NCI-H1092 treated with DMSO at 0.1 percent for 48 hours (cell line): ENCODE measurements around the gene UNC13A.

ENCODE experiments used
- DNase-seq: peaks from one replicate; lab custom pipeline; 2025; lab: John Stamatoyannopoulos, UW

The UNC13A gene

DNA sequence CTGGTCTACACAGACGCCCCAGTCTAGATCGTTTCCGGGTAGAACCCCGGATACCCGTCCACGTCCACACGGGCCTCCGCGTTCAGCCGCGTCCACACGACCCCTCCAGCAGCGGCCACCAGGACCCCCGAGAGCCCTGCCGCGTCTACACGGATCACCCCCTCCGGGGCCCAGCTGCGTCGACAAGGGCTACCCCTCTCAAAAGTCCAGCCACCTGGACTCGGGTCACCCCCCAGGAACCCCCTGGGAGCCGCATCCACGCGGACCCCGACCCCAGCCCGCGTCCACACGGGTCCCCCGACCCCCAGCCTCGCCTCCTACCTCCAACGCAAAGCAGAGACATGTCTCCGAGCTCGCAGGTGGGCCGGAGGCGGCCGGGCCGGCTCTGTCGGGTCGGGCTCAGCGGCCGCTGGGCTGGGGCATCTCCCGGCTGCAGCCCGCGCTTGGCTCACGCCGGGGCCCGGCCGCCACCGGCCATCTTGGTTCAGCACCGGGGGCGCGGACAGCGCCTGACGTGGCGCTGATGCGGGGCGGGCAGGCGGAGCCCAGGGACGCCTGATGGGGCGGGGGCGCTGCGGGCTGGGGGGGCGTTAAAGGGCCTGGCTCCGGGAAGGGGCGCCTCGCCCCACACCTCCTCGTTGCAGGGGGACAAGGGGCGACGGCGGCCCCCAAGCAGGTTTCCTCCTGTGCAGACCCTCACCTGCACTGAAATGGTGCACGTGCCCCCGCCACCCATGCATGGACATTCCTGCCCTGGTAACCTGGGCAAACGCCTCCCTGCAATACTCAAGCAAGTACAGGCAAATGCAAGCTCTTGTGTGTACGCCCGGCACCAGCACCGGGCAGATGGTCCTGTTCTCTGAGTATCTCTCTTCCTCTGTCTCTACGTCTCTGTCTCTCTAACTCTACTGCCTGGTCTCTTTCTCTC is at the start of gene UNC13A:
UNC13A (minus strand) TSS at position 498 of the 928 bp plus-strand sequence; CDS start at position 343, 155 bp downstream.
- peak; percentile 24 for DNase-seq

DNA sequence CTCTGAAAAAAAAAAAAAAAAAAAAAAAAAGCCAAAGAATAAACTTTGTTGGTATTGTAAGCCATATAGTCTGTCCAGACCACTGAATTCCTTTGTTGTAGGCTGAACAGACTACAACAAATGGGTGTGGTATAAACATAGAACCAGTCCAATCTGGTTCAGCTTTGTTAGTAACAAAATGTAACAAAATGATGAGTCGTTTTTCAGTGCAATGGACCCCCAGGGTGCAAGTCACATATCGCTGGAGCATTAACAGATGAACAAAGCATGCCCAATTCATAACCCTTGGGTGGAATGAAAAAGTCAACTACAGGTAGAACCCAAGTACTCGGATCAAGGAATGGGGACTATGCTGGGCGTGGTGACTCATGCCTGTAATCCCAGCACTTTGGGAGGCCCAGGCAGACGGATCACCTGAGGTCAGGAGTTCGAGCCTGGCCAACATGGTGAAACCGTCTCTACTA is 49.6 kb upstream of the UNC13A start:
- no peak for DNase-seq

DNA sequence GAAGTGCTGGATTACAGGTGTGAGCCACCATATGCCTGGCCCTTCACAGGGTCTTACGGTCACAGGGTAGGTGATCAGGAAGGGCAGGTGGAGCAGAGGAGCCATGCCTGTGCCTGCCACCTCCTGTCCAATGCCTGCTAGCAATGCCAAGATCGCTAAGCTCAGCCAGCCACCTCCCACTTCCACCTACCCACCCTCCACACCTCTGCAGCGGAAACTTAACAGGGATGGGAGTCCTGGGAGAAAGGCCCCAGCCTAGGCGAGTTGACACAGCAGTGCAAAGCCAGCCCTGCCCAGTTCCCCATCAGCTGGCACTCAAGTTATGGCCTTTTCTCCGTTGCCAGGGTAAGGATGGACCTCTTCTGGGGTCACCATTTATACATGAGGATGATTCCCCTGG is 47.3 kb upstream of the UNC13A start:
- no peak for DNase-seq

DNA sequence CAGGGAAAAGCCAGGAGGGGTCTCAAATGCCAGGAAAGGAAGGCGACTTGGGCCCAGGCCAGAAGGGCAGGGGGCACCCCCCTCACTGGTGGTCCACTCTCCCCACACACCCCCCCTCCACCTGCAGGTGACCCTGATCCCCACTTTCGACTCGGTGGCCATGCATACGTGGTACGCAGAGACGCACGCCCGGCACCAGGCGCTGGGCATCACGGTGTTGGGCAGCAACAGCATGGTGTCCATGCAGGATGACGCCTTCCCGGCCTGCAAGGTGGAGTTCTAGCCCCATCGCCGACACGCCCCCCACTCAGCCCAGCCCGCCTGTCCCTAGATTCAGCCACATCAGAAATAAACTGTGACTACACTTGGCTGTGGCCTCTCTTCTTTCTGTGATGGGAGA is 46.0 kb upstream of the UNC13A start:
- no peak for DNase-seq

DNA sequence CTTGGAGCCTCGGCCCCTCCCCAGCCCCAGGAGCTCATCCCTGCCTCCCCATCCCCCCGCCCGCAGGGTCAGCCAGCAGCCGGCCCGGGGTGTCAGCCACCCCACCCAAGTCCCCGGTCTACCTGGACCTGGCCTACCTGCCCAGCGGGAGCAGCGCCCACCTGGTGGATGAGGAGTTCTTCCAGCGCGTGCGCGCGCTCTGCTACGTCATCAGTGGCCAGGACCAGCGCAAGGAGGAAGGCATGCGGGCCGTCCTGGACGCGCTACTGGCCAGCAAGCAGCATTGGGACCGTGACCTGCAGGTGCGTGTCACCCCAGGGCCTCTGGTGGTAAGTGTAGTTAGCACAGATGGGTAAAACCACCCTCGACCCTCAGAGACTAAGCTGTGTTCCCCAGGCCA is 45.0 kb upstream of the UNC13A start:
- no peak for DNase-seq

DNA sequence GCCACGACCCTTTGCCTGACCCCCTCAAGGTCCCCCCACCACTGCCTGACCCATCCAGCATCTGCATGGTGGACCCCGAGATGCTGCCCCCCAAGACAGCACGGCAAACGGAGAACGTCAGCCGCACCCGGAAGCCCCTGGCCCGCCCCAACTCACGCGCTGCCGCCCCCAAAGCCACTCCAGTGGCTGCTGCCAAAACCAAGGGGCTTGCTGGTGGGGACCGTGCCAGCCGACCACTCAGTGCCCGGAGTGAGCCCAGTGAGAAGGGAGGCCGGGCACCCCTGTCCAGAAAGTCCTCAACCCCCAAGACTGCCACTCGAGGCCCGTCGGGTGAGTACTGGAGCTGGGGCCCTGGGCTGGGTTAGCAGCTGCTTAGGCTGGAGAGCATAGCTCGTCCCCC is 39.7 kb upstream of the UNC13A start:
- no peak for DNase-seq

DNA sequence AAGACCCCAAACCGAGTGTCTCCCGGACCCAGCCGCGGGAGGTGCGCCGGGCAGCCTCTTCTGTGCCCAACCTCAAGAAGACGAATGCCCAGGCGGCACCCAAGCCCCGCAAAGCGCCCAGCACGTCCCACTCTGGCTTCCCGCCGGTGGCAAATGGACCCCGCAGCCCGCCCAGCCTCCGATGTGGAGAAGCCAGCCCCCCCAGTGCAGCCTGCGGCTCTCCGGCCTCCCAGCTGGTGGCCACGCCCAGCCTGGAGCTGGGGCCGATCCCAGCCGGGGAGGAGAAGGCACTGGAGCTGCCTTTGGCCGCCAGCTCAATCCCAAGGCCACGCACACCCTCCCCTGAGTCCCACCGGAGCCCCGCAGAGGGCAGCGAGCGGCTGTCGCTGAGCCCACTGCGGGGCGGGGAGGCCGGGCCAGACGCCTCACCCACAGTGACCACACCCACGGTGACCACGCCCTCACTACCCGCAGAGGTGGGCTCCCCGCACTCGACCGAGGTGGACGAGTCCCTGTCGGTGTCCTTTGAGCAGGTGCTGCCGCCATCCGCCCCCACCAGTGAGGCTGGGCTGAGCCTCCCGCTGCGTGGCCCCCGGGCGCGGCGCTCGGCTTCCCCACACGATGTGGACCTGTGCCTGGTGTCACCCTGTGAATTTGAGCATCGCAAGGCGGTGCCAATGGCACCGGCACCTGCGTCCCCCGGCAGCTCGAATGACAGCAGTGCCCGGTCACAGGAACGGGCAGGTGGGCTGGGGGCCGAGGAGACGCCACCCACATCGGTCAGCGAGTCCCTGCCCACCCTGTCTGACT is 39.0 kb upstream of the UNC13A start:
- no peak for DNase-seq

DNA sequence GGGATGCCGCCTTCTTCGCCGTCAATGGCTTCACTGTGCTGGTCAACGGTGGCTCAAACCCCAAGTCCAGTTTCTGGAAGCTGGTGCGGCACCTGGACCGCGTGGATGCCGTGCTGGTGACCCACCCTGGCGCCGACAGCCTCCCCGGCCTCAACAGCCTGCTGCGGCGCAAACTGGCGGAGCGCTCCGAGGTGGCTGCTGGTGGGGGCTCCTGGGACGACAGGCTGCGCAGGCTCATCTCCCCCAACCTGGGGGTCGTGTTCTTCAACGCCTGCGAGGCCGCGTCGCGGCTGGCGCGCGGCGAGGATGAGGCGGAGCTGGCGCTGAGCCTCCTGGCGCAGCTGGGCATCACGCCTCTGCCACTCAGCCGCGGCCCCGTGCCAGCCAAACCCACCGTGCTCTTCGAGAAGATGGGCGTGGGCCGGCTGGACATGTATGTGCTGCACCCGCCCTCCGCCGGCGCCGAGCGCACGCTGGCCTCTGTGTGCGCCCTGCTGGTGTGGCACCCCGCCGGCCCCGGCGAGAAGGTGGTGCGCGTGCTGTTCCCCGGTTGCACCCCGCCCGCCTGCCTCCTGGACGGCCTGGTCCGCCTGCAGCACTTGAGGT is 38.1 kb upstream of the UNC13A start:
- DNase-seq, result no peak

DNA sequence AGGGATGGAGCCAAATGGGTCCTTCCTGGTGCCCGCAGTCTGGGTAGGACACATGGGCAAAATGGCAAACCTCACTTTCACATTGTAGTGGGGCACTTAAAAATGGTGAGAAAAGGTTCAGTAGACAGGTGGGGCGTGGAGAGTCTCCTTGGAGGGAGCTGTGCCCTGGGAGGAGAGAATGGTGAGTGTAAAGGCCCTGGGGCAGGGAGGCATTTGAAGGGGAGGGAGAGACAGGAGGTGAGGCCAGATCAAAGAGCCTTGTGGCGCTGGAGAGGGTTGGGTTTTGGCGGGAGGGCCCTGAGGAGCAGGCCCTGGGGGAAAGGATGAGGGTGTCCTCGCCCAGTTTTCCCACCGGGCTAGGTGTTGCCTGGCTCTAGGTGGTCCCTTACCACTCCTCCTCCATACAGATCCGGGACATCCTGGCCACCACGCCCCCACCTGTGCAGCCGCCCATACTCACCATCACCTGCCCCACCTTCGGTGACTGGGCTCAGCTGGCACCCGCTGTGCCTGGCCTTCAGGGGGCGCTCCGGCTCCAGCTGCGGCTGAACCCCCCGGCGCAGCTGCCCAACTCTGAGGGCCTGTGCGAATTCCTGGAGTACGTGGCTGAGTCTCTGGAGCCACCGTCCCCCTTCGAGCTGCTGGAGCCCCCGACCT is 37.4 kb upstream of the UNC13A start:
- no peak for DNase-seq

DNA sequence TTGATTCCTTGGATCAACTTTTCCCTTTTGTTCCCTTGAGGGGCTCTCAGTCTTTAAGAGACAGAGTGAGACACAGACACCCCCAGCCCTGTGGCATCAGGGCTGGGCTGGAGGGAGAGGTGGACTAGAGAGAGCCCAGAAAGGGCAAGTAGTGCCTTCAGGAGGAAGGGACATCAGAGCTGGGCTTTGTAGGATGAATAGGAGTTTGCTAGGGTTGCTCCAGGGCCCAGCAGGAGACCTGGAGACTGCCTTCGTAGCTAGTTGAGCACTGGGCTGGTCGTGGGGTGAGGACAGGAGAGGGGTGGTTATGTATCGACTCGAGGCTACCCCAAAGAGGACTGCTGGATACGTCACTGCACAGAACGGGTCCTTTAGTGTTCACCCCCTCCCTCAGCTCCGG is 36.5 kb upstream of the UNC13A start:
- DNase-seq, result no peak

DNA sequence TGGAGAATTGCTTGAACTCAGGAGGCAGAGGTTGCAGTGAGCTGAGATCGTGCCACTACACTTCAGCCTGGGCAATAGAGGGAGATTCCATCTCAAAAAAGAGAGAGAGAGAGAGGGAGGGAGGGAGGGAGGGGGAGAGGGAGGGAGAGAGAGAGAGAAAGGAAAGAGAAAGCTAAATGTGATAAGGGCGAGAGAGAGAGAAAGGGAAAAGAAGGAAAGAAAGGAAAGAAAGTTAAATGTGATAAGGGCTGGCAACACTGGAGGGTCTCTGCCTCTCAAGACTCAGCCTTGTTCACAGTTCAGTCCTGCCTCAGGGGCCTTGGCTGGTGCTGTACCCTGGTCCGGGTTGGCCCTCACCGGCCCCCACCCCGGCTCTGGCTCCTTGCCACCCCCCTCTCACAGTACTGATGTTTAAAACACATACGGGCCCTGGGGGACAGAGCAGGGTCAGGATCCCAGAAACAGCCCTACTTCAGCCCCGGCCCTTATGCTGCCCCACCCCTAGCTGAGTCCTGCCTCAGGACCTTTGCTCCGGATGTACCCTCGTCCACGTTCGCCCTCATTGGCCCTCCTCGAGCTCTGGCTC is 34.6 kb upstream of the UNC13A start:
- DNase-seq, result no peak

DNA sequence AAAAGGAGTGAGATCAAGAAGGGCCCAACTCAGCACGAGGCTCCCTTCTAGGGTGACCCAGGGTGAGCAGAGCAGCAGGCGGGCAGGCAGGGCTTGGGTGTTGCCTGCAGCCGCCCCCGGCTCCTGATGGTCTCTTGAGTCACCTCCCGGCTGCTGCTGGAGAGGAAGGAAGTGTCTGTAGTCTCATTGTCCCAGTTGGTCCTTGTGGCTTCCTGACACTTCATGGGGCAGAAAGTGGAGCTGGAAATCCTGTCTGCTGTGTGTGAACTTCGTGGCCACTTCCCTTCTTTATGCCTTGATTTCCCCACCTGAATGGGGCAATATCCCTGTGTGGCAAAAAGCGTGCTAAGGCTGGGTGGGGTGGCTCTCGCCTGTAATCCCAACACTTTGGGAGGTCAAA is 33.7 kb upstream of the UNC13A start:
- no peak for DNase-seq

DNA sequence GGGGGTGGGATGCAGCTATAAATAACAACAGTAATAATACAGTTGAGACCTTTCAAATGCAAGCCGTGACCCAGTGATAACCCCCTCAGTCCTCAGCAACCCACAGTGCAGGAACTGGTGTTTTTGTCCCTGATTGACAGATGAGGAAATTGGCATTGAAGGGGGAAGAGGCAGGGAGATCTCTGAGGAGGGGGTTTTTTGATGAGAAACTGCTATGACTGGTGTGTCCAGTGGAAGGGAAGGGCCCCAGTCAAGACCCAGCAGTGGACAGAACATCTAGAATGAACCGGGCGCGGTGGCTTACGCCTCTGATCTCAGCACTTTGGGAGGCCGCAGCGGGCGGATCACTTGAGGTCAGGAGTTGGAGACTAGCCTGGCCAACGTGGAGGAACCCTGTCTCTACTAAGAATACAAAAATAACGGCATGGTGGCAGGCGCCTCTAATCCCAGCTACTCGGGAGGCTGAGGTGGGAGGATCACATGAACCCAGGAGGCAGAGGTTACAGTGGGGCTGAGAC is 33.0 kb upstream of the UNC13A start:
- no peak for DNase-seq

DNA sequence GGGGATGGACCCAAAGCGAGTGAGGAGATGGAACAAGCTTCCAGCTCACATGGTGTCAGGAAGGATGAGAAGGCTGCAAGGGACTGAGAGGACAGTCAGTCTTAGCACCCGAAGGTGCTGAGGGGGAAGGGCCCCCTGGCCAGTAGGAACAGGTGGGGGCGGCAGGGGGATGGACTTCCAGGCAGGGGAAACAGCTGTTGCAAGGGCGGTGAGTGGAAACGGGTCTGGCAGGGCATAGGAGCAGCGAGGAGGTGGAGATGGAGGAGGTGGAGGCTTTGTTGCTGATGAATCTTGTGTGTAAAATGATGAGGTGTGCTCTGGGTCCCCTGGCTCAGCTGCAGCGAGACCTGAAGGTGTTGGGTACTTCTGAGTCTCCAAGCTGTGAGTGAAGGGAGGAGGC is 32.3 kb upstream of the UNC13A start:
- DNase-seq, result no peak

DNA sequence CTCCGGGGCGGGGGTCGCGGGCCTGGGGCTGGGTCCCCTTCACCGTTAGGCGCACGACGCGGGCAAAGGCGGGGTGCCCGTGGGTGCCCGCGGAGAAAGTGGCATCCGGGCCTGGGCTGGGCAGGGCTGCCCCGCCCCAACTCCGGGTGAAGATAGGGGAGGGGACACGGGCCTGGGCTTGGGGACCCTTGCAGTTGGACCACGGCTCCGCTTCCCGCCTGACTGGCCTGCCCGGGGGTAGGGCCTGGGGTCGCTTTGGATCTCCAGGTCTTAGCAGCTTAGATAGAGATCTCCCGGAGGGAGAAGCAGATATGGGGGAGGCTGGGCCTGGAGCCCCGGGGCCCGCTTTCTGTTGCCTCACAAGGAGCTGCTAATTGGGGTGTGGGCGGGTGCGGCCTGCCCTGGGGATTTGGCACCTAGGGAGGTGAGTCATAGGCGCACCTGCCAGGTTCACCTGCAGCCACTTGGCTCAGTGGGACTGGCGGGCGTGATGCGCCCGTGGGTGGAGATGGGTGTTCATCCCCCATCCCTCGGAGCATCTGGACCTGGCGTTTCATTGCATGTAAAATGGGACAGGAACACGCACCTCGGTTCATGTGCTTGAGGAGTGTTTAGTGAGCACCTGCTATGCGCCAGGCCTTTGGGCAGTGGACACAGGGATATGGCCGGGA is 31.7 kb upstream of the UNC13A start:
- DNase-seq, result no peak

DNA sequence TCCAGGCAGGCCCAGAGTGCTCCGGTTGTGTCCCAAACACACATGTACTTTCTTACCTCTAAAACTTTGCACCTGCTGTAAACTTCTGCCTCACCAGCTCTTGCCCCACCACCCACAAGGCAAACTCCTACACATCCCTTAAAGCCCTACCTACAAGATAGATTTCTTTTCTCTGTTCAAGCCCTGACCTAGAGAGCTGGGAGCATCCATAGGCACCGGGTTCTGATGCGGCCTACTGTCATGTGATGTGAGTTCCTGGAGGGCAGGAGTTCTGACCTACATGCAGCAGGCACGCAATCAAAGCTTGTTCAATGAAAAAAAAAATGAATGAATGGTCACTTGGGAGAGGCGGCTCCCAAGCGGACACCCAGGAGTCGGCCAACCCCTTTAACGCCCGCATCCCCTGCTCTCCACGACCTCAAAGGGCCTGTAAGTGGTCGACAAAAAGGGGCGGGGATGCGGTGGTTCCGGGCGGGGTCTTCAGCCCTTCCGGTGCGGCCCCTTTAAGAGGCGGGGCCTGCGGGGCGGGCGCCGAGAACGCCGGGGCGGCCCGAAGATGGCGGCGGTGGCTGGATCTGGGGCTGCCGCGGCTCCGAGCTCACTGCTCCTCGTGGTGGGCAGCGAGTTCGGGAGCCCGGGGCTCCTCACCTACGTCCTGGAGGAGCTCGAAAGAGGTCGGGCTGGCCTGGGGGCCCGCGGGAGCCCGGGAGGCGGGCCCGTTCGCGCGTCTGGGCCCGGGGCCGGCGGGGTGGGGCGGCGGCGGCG is 31.0 kb upstream of the UNC13A start, which contains the start of gene MAP1S:
MAP1S (plus strand) TSS at position 534 of the 765 bp plus-strand sequence; CDS start at position 557, 23 bp downstream.
- DNase-seq, result peak; percentile 45

DNA sequence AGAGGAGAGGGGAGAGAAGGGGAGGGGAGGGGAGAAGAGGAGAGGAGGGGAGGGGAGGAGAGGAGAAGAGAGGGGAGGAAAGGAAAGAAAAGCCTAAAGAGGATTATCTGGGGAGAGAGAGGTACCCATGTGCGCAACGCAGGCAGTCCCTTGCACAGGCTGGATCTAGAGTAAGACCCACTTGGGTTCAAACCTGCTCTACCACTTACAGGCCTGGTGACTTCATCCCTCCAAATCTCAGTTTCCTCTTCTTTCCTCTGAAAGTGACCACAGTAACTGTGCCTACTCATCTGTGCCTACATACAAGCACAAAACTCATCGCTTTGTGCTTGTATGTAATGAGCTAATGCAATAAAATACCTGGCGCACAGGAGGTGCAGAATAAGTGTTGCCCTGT is 30.4 kb upstream of the UNC13A start:
- DNase-seq, result no peak

DNA sequence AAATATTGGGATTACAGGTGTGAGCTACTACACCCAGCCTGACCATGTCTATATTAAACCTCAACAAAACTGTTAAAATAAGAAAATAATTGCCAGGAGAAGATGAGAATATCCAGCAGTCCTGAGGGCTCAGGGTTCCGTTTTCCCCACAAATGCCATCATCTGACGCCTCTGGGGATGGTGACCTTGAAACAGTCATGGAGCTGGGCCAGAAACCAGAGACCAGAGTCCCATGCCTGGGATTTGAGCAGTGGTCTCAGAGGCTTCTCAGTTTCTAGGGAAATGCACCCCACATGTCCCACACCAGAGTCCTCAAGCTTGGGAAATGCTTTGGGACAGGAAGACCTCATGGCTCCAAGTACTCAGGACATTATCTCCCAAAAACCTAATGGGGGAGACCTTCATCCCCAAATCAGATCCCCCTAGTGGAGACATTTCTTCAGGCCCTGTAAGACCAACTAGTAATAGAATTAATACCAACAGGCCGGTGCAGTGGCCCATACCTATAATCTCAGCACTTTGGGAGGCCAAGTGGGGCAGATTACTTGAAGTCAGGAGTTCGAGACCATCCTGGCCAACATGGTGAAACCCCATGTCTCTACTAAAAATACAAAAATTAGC is 28.3 kb upstream of the UNC13A start:
- DNase-seq, result no peak

DNA sequence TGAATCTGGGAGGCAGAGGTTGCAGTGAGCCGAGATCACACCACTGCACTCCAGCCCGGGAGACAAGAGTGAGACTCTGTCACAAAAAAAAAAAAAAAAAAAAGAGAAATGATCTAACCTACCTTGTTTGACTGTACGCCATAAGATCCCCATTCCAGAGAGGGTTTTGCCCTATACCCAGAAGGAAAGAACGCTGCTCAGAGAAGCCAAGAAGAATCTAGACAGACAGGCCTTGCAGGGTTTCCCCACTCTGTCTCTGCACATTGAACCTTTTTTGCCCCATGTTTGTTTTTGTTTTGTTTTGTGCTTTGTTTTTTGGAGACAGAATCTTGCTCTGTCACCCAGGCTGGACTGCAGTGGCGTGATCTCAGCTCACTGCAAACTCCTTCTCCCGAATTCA is 23.7 kb upstream of the UNC13A start:
- DNase-seq, result no peak
